Activated naive CD4-positive, alpha-beta T cell treated with anti-CD3 and anti-CD28 coated beads, Interleukin-2, amount 50 U/mL, for 16 hours (primary cell): ENCODE results near the gene MED6.

Experiments
- DNase-seq: peaks from one replicate; pipeline ENCODE4 v3.0.0-alpha.2; 2020

The MED6 gene

DNA sequence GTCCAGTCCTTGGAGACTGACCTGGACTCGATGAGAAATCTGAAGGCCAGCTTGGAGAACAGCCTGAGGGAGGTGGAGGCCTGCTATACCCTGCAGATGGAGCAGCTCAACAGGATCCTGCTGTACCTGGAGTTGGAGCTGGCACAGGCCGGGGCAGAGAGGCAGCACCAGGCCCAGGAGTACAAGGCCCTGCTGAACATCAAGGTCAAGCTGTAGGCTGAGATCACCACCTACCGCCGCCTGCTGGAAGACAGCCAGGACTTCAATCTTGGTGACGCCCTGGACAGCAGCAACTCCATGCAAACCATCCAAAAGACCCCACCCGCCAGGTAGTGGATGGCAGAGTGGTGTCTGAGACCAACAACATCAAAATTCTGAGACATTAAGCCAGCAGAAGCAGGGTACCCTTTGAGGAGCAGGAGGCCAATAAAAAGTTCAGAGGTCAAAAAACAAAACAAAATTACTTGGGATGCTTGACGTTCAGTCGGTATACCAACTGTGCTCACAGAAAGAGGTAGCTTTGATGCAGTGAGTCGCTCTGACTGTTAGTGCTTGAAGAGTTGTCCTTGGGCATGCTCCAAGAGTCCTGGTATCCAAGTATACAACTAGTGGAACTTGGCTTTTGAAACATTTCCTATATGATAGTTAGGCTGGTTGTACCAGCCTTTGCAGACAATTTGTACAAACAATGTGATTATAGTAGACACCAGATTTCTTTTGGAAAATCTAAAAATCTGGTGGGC, 4.8 kb downstream of the MED6 start:
- DNase-seq, result no peak

DNA sequence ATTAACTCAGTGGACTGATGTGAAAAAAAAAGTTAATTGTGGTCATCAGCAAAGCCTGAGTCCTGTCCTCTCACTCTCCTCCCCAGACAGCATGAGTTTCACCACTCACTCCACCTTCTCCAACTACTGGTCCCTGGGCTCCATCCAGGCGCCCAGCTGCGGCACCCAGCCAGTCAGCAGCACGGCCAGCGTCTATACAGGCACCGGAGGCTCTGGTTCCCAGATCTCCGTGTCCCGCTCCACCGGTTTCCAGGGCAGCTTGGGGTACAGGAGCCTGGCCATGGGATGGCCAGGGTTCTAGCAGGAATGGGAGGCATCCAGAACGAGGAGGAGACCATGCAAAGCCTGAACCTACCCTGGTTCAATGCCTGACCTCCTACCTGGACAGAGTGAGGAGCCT, 6.0 kb downstream of the MED6 start:
- no peak for DNase-seq

DNA sequence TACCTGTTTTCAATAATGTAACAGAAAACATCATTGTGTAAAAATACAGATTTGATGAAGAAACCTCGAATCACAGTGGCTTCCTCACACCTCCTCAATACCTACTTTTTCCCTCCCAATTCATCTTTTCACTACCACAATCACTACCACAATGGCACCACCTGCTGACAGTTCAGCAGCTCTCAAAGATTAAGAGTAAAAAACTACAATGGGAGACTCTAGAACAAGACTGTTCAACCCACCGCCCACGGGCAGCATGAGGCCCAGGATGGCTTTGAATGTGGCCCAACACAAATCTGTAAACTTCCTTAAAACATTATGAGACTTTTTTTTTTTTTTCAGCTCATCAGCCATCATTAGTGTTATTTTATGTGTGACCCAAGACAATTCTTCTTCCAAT, 15.2 kb downstream of the MED6 start:
- DNase-seq, result no peak

DNA sequence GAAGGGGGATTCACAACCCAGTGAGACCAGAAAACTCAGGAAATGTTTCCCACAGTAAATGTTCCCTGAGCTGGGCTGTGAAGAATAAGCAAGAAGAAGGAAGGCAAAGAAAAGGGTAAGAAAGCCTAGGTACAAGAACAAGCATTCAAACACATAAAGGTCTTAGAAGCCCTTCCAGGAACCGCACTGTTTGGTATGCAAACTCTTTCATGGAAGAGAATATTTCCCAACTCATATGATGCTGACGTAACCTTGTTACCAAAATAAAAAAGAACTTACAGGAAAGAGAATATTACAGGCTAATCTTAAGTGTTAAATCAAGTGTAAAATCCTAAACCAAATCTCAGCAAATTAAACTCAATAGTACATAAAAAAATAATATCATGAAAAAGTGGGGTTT, 23.6 kb downstream of the MED6 start:
- DNase-seq, result no peak

DNA sequence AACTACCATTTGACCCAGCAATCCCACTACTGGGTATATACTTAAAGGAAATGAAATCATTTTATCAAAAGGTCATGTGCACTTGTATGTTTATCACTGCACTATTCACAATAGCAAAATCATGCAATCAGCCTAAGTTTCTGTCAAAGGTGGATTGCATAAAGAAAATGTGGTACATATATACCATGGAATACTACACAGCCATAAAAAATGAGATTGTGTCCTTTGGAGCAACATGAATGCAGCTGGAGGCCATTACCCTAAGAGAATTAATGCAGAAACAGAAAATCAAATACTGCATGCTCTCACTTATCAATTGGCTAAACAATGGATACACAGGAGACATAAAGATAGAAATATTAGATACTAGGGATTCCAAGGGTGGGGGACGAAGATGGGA, 27.4 kb downstream of the MED6 start:
- no peak for DNase-seq

DNA sequence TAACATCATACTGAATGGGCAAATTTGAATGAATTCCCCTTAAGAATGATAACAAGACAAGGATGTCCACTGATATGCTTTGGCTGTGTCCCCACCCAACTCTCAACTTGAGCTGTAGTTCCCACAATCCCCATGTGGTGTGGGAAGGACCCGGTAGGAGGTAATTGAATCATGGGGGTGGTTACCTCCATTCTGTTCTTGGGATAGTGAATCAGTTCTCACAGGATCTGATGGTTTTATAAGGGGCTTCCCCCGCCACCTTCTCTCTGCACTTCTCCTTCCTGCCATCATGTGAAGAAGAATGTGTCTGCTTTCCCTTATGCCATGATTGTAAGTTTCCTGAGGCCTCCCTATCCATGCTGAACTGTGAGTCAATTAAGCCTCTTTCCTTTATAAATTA, 29.3 kb downstream of the MED6 start:
- DNase-seq, result no peak

DNA sequence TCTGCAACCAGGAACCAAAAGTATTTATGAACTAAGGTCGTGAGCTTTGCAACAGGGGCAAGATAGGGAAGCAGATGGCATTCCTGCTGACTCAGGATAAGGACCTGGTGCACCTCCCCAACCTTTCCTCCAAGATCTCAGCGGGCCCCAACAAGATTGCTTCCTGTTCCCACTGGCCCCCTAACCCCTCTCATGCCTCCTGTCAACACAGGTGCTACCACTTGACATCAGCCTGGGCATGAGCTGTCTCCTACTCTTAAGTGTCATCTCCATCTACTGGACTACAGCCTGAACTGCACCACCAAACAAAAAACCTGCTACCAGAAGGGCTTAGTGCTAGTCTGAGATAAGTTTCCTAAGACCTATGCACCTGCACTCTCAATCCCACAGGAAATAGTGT, 32.7 kb downstream of the MED6 start:
- no peak for DNase-seq

DNA sequence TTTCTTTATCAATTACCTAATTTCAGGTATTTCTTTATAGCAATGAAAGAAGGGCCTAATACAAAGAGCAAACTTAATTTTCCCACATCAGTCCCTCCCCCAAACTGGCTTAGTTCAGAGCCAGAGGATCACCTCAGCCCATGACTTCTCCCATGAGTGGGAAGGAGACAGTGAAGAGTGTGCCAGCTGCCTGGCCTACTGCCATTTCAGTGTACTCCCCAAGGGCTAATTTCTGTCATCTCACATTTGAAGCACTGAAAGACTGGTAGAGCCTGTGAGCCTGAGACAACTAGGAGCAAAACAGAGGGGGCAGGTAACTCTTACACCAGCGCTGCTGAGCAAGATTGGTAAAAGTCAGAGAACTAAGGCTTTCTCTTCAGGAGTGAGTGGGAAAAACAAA, 36.6 kb downstream of the MED6 start:
- no peak for DNase-seq

DNA sequence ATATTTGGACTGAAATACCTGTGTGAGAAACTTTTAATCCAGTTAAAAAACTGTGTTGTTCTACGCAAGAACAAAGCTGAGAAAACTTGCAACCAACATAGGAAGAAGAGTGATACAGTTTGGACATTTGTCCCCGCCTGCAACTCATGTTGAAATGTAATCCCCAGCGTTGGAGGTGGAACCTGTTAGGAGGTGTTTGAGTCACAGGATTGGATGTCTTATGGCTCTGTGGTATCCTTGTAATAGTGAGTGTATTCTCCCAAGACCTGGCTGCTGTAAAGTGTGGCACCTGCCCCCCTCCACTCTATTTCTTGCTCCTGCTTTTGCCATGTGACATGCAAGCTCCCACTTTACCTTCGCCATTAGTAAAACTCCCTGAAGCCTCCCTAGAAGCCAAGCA, 37.0 kb downstream of the MED6 start:
- no peak for DNase-seq

DNA sequence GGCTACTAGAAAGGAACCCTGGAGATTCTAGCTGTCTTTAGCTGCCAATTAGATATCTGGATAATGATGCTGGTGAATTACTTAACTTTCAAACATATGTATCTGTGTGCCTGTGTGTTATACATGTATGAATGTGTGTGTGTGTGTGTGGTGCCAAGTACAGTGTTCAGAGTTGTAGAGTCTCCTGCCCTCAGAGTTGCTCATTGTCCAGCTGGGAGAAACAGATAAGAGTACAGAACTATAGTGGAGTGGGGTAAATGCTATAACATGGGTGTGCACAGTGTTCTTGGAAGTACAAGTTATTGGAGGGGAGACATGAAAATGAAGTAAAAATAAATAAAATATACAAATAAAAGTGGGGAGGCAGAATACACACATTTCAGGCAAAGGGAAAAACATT, 42.1 kb downstream of the MED6 start:
- DNase-seq, result no peak

DNA sequence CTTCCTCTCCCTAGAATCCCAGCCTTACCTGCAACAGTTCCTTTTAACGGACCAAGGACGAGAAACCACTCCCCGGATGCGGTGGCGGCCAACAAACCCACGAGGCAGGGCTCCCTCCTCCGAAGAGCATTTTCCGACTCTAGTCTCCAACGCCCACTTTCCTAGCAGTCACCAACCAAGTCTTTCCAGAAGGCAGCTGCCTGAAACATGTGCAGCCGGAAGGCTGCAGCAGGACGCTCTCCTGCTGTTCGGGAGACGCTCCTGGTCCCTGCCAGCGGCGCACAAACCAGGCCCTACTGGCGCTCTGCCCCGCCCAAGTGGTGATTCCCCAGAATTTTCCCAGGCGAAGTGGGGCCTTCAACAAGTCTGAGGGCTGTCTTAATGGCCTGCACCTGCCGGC, 44.6 kb downstream of the MED6 start:
- no peak for DNase-seq

DNA sequence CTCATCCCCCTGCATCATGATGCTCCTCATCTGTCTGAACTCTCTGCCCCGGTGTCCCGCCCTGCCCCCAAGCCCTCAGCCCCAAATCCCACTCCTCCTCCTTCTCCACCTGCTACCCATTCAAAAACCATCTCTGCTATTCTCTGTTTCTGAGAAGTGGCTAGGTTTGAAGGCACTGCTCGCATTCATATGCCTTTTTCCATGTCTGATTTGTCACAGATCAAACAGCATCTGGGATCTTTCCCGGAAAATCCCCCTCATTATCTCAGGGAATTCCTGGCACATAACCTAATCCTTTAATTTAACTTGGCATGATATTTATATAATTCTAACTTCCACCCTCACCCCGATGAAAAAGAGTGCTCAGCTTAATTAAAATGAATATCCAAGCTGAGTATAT, 62.4 kb downstream of the MED6 start:
- no peak for DNase-seq

DNA sequence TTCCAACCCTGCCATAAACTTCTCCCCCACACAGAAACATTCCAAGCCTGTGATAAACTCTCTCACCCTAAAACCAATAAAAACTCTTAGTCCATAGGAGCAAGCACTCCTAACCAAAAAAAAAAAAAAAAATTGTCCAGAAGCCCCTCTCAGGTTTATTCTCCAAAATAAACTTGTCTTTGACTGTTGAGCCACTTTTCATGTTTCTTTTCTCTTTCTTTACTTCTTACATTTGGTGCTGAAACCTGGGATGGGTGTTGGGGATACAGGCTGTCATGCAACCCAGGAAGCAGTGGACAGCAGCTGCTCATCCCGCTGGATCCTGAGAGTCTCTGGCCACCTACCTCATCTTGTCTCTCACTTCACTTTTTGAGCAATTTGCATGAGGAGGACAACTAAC, 63.6 kb downstream of the MED6 start:
- no peak for DNase-seq

DNA sequence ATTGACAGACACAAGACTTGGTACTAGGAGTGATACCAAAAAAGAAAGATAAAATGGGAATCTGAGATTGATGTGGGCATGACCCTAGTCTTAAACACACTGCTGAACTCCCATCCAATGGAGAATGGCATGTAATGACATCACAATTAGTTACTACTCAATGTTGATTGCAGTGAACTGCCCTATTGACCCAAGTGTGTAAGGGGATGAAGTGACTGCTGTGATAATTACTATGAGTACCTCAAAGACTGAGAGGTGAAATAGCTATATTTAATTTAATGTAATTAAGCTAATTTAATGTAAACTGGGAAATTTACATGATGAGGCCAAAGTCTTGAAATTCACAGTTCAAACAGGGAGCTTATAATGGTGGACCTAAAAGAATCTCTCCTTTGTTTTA, 65.6 kb downstream of the MED6 start, which contains the start of gene ADAM20:
Gene ADAM20 (minus strand): TSS at position 101 of the 400 bp plus-strand sequence. CDS start 10,247 bp downstream, outside the sequence.
- DNase-seq, result no peak
